Psoas muscle (tissue), 8 donors: Measurements from ENCODE around the gene BTG2. TPM values are rescaled to one million over a fixed set of nuclear protein-coding genes. Genes with fewer than 3 reads are reported as not detected.
A peak's percentile ranks its signal among the peaks of the same experiment; 100 is the strongest.

Experiments used
- ATAC-seq, 4 donors: fragments of 200-7000 bp; cut with Tn5 transposase; one replicate each; pipeline ENCODE4 v1.9.1; 2020; ENCODE audit warnings: moderate library complexity in 3 of 4, mild to moderate bottlenecking in 2 of 4
- DNase-seq, 2 donors: peaks; one replicate each; pipeline ENCODE4 v3.0.0-alpha.2; 2020
- H3K27ac ChIP-seq: fragments of 200-600 bp; one replicate; pipeline ENCODE4 v1.8.0; 2022
- H3K27me3 ChIP-seq, 3 donors: fragments of 200-600 bp in 1 of 3; one replicate each; pipeline versions ENCODE4 v1.6.1 to v1.8.0; 2013 to 2022; ENCODE audit warnings: low read length in 2 of 3, mild to moderate bottlenecking in 2 of 3, moderate library complexity in 1 of 3; ENCODE audit not compliant: insufficient read depth in 3 of 3
- H3K36me3 ChIP-seq, 2 donors: fragments of 200-600 bp in 1 of 2; one replicate each; pipeline versions ENCODE4 v1.6.1 to v1.8.0; 2013 to 2022; ENCODE audit warnings: low read depth in 1 of 2, mild to moderate bottlenecking in 1 of 2, moderate library complexity in 1 of 2; ENCODE audit not compliant: insufficient read depth in 1 of 2
- H3K4me1 ChIP-seq: fragments of 200-600 bp; one replicate; pipeline ENCODE4 v1.8.0; 2022
- H3K4me3 ChIP-seq: fragments of 200-600 bp; one replicate; pipeline ENCODE4 v1.8.0; 2022; ENCODE audit warnings: mild to moderate bottlenecking
- H3K9me3 ChIP-seq: fragments of 200-600 bp; one replicate; pipeline ENCODE4 v1.8.0; 2022
- WGBS, 3 donors: extraction: QIAGEN DNeasy Blood & Tissue Kit; methylation state at CpG; one replicate each; pipeline versions ENCODE4 v1.1.6 to v1.1.7; 2013; 5-methylcytosine and 5-hydroxymethylcytosine counted together
- intact Hi-C, 2 donors: fragments of 100-400 bp; cut with DNase I; formaldehyde crosslinking; loops; one replicate each; pipeline versions ENCODE4 v1.11.0 to v1.14.2; 2022
- polyA plus RNA-seq, 3 donors: library from polyadenylated mRNA; stranded (reverse); fragments of 200-250 nt; gene quantifications; one replicate each; pipeline ENCODE4 v1.2.3, GENCODE V29; 2013
- total RNA-seq, 4 donors: library from RNA; stranded (reverse); fragmentation: NEBNext Ultra II Directional in 2 of 4; extraction: Animal tissue kit (Norgen Biotek cat#: 25700) in 2 of 4; gene quantifications; one replicate each; pipeline versions ENCODE4 v1.2.1 to v1.2.4, GENCODE V29; 2021 to 2023
- TF ChIP-seq, protein P1 (sequence below): fragments of 200-600 bp; IDR thresholded peaks from one replicate; pipeline ENCODE4 v1.8.0; 2022; ENCODE audit warnings: antibody characterized with exemption
- donor health status: healthy with polysubstance abuse.
- donor health status: DM: no; HTN: no; CAD: no; lungs with moderate emphysema.
- donor health status: Bipolar disorder and iron deficiency.
- donor health status: healthy.
- donor health status: DM: yes; HTN: yes; CAD: no.
- donor health status: DM: no; HTN: no; CAD: no.
- donor health status: DM: no; HTN: no; CAD: no.
- donor health status: DM: yes; HTN: yes; CAD: no.

The BTG2 gene
- total and polyA plus RNA-seq, 7 donors = 17.6 to 360 (median 119) TPM

DNA sequence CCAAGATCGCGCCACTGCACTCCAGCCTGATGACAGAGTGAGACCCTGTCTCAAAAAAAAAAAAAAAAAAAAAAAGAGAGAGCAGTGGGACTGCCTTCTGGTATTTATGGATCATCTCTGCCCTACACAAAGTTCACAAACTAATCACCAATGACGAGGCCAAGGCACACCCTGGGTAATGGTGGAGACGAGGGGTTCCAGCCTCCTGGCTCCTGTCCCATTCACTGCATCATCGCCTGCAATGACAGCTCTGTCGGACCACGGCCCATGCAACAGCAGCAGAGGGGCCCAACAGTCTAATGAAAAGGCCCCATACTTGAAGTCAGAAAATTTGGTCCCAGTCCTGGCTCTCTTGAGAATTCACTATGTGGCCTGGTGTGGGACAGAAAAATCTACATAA lies 2.9 kb upstream of the BTG2 start:
- intact Hi-C loops = no loop called here
- DNase-seq = no peak
- Histone ChIP-seq H3K36me3 (peaks cover 0 to 7% of the 10 kb centered on the region in 2 donors), H3K27me3 (no peaks in the 10 kb centered on the region), H3K9me3 (no peaks in the 10 kb centered on the region), H3K27ac (no peak overlapping the region), H3K4me1 (peaks cover 7% of the 10 kb centered on the region), H3K4me3 (no peak overlapping the region)
- WGBS, 3 donors = 81 to 85% (median 82%) methylated on average over 5 to 7 of the region's 7 CpGs
- ATAC-seq = no peak
- TF ChIP-seq, protein P1, sequence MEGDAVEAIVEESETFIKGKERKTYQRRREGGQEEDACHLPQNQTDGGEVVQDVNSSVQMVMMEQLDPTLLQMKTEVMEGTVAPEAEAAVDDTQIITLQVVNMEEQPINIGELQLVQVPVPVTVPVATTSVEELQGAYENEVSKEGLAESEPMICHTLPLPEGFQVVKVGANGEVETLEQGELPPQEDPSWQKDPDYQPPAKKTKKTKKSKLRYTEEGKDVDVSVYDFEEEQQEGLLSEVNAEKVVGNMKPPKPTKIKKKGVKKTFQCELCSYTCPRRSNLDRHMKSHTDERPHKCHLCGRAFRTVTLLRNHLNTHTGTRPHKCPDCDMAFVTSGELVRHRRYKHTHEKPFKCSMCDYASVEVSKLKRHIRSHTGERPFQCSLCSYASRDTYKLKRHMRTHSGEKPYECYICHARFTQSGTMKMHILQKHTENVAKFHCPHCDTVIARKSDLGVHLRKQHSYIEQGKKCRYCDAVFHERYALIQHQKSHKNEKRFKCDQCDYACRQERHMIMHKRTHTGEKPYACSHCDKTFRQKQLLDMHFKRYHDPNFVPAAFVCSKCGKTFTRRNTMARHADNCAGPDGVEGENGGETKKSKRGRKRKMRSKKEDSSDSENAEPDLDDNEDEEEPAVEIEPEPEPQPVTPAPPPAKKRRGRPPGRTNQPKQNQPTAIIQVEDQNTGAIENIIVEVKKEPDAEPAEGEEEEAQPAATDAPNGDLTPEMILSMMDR = no peak

DNA sequence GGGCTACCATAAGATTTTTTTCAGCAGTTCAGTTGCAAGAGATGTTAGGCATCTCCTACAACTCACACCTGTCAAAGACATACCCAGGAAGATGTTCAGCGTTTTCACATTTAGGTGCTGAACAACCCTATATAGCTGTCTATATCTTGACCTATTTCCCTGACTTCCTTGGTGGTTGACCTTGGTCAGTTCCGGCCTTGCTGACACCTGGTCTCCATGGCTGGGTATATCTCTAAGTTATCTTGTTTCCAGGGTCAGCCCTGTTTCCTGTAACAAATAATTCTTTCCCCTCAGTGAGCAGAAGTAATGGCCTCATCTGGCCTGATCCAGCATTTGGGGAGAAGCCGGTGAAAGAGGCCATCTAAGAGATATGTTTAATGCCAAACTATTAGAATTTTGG lies 2.4 kb upstream of the BTG2 start:
- H3K36me3 ChIP-seq = peaks cover 0 to 12% of the 10 kb centered on the region in 2 donors
- intact Hi-C loops = no loop called here
- no peak overlapping the region for H3K27ac ChIP-seq
- ATAC-seq (no peak), DNase-seq (no peak)
- WGBS, 3 donors = 81 to 89% (median 81%) methylated on average over 3 of the region's 3 CpGs
- TF ChIP-seq, protein P1 = no peak
- H3K9me3 ChIP-seq = no peaks in the 10 kb centered on the region
- peaks cover 11% of the 10 kb centered on the region for H3K4me1 ChIP-seq
- no peak overlapping the region for H3K4me3 ChIP-seq
- H3K27me3 ChIP-seq = no peaks in the 10 kb centered on the region

DNA sequence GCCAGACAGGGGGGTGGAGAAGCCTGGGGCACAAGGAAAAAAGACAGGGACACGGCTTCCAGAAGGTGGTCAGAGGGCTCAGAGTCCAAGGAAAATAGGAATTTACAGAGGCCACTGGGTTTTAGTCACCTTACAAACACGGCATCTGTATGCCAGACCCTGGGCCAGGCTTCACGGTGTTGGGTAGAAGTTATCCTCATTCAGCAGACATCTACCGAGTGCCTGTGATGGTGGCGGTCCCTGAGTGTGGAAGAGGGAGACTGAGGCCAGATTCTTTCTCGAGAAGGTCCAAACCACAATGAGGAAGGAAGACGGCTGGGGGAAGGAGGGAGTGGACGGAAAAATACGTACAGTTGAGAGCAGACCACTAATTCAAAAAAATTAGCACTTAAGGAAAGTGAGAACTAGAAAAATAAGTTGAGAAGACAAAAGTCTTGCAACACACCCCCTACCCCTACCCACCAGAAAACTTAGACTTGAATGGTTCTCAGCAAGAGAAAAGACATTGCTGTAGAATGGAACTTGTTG lies 864 bp upstream of the BTG2 start:
- TF ChIP-seq, protein P1 = no peak
- Histone ChIP-seq H3K36me3 (peaks cover 0 to 26% of the 10 kb centered on the region in 2 donors), H3K27me3 (no peaks in the 10 kb centered on the region), H3K9me3 (no peaks in the 10 kb centered on the region), H3K4me3 (peak overlapping the region; percentile 93), H3K4me1 (peaks cover 25% of the 10 kb centered on the region), H3K27ac (peak overlapping the region; percentile 98)
- WGBS, 3 donors = 84 to 89% (median 86%) methylated on average over 9 of the region's 9 CpGs
- DNase-seq (no peak), ATAC-seq (no peak)
- intact Hi-C loops = no loop called here

DNA sequence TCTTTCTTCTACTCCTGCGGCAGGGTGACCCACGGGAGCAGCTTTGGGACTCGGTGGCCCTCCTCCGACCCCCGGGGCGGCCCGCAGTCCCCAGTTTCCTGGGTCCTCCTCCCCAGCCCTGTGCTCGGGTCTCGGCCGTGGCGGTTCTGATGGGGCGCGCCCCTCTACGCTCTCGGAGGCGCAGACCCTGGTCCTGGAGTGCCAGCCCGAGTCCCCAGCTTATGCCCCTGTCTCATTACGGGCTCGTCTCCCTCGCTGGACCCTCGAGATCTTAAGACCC lies 430 bp downstream of the BTG2 start:
- DNase-seq (peak in 1 of 2 donors; percentile 67), ATAC-seq (peak; percentile 14 to 47 (median 18))
- 0% methylated on average over 18 to 21 of the region's 21 CpGs for WGBS, 3 donors
- H3K9me3 ChIP-seq = no peaks in the 10 kb centered on the region
- peak overlapping the region; percentile 98 for H3K27ac ChIP-seq
- no peaks in the 10 kb centered on the region for H3K27me3 ChIP-seq
- H3K4me1 ChIP-seq = peaks cover 27% of the 10 kb centered on the region
- H3K4me3 ChIP-seq = peak overlapping the region; percentile 93
- TF ChIP-seq, protein P1 = no peak
- peaks cover 0 to 29% of the 10 kb centered on the region in 2 donors for H3K36me3 ChIP-seq
- intact Hi-C loops = loop anchor here in 1 of 2 donors (1.0 kb wide), 1 partner anchor 15 kb away; no protein-coding TSS in a partner anchor
